Hepatic stellate cell (primary cell): ENCODE measurements around the gene MED22.

Experiments
- DNase-seq: peaks from one replicate; pipeline ENCODE4 v3.0.0; 2011; ENCODE audit warnings: low spot score

Gene MED22

DNA sequence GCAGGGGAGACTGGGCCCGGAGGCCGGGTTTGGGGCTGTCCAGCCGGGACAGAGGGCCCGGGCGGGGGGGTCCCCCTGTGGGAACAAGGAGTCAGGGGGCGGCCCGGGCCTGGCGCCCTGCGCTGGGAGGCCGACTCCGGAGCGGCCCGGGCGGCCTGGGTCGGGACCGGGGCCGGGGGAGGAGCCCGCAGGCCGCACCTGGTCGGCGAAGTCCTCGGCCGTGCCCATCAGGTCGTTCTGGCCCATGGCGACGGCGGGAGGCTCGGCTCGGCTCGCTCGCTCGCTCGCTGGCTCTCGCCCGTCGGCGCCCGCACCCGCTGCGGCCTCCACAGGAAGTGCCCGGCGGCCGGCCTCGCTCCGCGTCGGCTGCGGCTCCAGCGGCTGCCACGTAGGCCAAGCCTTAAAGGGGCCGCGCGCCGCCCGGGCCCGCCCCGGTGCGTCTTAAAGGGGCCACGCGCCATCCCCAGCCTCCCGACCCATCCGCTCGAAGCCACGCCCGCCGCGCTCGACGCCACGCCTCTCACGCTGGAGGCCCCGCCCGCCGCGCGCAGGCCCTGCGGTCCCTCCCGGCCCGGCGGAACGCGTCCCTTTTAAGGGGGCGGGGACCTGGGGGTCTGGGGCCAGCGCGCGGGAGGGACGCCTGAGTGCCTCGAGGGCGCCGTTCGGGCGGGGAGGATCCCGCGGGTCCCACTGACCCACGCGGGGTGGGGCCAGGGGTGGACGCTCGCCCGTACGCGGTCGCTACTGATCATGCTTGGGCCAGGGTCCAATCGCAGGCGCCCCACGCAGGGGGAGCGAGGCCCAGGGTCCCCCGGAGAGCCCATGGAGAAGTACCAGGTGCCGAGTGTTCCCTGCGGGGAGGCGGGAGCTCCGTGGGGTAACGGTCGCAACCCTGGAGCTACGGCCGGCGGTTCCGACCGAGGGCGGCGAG is 28.1 kb upstream of the MED22 start, which contains the start of the genes STKLD1 and SURF4:
Gene STKLD1 (plus strand): TSS at position 643 of the 931 bp plus-strand sequence. CDS start 108 bp downstream, at position 751.
Gene SURF4 (minus strand): TSS at position 337 of the 931 bp plus-strand sequence. CDS start 91 bp downstream, at position 246.
- DNase-seq, result peak; percentile 99

DNA sequence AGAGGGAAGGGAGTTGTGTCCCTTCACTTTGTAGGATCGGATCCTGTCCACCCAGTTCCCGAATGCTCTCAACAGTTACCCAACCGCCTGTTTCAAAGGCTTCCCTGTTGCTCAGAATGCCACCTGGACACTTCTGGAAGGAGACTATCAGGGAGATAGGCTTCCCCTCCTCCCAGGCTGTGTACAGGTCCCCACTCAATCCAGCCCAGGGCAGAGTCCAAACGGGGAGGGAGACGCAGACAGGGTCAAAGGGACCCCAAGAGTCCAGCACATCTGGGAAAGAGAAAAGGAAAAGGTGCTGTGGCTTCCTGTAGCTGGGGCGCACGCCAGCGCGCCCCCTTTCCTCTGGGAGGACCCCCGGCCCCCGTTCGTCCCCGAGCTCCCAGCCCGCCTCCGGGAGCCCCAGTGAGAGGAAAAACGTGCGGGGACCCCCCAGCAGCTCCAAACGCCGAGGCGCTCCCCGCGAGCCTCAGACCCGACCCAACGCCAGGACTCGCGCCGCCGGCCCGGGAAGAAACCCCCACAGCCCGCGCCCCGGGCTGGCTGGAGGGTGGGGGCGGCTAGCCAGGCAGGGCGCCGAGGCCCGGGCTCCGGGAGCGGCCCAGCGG is 27.3 kb upstream of the MED22 start:
- DNase-seq, result peak; percentile 69

- peak; percentile 74 for DNase-seq
Observed at GRCh38 chr9:133374612-133375115, 26.7 kb upstream of the MED22 start.

DNA sequence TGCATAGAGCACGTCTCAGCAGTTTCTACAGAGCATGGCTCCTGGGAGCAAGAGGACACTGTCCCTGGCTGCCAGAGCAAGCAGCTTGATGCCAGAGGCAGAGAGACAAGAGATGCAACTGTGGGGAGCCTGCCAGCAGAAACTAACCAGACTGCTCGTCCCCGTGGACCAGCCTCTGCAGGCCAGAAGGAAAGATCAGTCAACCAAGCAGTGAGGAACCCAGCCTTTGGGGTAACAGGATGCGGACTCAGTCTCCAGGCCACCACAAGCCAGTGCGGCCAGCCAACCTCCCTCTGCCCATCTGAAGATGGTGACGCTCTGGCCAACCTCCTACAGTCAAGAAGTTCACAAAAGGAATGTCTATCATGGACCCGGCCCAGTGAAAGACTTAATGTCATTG is 24.2 kb upstream of the MED22 start:
- no peak for DNase-seq

GRCh38 chr9:133371261-133371711 is 23.4 kb upstream of the MED22 start:
- DNase-seq, result no peak

- no peak for DNase-seq
Observed at GRCh38 chr9:133370685-133371084, 22.8 kb upstream of the MED22 start.

- no peak for DNase-seq
Observed at GRCh38 chr9:133369933-133370332, 22.0 kb upstream of the MED22 start.

DNA sequence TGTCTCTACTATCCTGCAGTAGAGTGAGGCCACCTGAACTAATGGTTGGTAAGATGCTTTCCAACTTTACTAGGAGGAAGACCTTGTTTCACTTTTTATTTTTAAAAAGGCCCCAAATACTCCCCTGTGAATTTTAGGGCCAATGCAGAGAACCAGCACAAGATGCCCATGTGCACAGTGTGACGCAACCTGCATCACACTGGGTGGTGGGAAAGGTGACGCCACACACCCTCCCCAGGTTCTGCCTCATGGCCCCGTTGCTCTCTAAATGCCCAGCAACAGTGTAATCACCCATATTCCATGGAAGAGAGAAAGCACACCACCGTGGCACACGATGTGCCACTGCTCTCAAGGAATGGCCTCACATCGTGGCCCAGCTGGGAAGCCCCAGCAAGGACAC is 21.5 kb upstream of the MED22 start:
- DNase-seq, result no peak

DNA sequence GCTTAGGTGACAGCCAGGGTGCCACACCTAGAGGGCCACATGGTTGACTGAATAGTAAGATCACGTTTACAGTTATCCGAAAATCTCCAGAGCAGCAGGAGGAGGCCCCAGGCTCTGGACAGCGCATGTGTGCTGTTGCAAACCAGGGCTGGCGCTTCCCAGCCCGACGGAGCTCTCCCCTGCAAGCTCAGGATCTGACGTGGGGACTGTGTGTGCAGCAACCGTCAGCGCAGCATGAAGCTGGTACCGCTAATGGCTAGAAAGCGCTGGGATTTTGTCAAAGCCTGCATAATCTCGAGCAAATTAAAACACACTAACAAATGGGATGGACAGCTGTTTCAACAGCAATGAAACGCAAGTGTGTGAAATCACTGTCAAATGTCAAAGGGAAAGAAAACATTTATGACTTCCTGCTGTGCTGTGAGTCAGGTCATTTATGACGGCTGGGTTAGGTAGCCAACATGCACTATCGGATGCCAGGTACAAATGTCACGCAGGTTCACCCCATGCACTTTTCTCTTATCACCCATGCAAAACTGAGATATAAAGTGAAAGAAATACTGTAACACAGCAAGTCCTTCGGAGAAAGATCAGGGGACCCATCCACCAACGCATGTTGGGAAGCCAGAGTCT is 20.4 kb upstream of the MED22 start:
- no peak for DNase-seq

DNA sequence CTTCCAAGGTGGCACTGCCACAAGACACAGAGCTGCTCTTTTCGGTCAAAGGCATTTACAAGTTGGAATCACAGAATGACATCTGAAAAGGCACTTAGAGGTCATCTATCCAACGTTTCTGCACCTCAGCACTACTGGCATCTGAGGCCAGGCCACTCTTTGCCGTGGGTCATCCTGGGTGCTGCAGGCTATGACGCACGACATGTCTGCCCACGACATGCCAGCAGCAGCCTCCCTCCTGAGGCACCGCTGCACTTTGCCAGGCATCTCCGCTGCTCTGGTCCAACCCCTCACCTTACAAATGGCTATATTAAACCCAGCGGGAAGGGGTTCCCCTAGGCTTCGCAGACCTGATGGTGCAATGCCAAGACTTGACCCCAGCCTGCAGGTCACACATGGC is 19.8 kb upstream of the MED22 start:
- no peak for DNase-seq

GRCh38 chr9:133367221-133367620 is 19.3 kb upstream of the MED22 start:
- no peak for DNase-seq

GRCh38 chr9:133366435-133366834 is 18.5 kb upstream of the MED22 start:
- no peak for DNase-seq

DNA sequence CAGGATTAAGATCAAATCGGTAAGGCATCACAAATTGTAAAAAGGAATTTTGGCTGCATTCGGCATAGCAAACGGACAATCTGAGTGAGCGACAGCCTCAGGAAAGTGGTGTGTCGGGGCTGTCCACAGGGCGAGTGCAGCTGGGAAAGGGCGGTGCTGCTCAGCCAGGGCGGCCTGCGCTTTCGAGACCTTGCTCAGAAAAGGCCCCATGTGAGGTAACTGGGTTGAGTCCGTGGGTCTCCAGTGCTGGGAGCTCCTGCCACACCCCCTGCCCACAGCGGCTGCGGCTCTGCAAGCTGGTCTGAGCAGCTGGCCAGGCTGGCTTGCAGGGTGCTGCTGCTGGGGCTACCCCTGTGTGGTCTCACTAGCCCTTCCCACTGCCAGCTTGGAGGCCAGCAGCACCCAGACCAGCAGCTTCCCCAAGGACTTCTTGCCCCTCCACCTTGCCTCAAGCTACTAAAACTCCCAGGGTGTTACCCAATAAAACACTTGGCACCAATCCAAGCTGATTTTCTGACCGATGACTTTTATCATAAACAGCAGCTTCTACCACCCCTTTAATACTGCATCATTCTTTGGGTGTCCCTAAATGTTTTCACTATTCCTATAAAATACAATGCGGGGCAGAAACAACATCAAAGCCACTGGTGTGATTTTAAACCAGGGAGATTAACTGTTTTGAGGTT is 14.6 kb upstream of the MED22 start:
- DNase-seq, result no peak

GRCh38 chr9:133361507-133362092 is 13.7 kb upstream of the MED22 start:
- DNase-seq, result no peak

GRCh38 chr9:133360400-133361393 is 12.8 kb upstream of the MED22 start:
- no peak for DNase-seq

DNA sequence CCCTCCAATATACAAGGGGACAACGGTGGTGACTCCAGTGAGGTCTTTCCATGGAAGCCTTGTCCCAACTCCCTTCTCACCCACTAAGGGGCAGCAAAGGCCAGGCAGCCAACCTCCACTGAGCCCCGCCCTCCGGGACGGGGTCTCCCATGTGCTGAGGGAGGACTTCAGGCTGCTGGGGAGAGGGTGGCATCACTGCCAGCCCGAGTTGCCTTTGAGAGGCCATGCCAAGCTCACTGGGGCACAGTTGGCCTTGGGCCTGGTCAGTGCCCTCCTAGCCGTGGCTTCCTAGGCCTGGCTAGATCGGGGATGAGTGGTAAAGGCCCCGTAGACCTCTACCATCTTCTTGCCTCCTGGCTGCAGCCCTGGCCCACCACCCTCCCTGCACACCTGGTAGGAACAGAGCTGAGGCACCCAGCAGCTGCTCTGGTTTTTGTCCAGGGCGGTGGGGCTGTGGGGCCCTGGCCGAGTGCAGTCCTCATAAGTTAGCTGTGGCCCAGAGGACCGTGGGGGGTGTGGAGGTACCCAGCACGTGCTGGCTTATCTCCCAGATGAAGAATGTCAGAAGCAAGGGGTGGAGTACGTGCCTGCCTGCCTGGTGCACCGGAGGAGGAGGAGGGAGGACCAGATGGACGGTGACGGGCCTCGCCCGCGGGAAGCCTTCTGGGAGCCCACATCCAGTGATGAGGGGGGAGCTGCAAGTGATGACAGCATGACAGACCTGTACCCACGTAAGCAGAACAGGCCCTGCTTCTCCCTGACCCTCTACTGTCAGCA is 11.7 kb upstream of the MED22 start:
- no peak for DNase-seq

DNA sequence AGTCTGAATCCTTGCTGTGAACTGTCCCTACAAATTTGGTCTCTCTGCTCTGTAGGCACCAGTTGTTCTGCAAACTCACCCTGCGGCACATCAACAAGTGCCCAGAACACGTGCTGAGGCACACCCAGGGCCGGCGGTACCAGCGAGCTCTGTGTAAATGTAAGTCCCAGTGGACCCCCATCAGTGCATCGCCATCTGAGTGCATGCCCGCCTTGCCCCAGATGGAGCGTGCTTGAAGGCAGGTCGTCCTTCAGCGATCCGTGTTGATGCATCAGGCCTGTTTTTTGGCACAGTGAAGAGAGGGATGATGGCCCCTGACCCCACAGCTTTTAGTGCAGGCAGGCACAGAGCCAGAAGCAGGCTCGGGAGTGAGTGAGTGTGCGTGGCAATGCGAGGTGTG is 9.7 kb upstream of the MED22 start:
- no peak for DNase-seq

GRCh38 chr9:133356391-133357091 is 8.6 kb upstream of the MED22 start, which contains the start of the genes SURF1 and SURF2:
SURF1 (minus strand) TSS chr9:133356487; CDS start chr9:133356453, 34 bp downstream.
SURF2 (plus strand) TSS chr9:133356550; CDS start chr9:133356593, 43 bp downstream.
- DNase-seq, result peak; percentile 93
